GM19468 (cell line): ENCODE measurements around the gene MYH8.

ENCODE experiments used
- ATAC-seq: cut with Tn5 transposase; IDR thresholded peaks from one replicate; pipeline ENCODE4 v1.9.1; 2021; ENCODE audit warnings: mild to moderate bottlenecking, moderate library complexity, moderate number of reproducible peaks; ENCODE audit not compliant: unreplicated experiment; ENCODE audit errors: extremely low read depth

MYH8 gene

DNA sequence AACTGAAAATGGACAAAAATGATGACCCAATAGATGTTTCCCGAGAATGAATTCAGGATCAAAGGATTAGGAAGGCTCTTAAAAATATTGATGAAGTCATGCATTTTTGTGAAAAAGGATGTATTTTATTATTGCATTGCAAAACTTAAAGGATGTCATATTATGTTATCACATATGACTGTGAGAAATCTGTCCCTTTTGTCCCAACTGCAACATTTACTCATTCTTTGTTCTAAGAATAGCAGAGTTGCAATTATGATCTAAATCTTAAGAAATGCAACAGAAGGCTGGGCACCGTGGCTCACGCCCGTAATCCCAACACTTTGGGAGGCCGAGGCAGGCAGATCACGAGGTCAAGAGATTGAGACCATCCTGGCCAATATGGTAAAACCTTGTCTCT lies 35.9 kb downstream of the MYH8 start:
- no peak for ATAC-seq

DNA sequence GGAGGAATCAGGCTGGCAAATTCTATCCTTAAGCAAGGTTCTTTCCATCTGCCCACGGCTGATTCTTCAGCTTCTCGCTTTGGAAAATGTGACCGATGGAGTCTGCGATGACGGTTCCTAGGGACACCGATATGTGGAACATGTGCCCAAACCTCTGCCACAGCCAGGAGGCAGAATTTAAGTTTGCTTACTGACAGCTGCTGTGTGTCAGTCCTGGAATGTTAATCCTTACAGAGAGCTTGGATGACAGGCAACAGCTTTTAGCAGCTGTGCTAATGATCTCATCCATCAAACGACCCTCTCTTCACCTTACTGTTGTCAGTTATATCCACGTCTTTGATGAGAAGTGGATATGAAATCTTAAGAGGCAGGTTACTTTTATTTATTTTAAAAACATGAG lies 37.6 kb downstream of the MYH8 start:
- ATAC-seq = no peak

DNA sequence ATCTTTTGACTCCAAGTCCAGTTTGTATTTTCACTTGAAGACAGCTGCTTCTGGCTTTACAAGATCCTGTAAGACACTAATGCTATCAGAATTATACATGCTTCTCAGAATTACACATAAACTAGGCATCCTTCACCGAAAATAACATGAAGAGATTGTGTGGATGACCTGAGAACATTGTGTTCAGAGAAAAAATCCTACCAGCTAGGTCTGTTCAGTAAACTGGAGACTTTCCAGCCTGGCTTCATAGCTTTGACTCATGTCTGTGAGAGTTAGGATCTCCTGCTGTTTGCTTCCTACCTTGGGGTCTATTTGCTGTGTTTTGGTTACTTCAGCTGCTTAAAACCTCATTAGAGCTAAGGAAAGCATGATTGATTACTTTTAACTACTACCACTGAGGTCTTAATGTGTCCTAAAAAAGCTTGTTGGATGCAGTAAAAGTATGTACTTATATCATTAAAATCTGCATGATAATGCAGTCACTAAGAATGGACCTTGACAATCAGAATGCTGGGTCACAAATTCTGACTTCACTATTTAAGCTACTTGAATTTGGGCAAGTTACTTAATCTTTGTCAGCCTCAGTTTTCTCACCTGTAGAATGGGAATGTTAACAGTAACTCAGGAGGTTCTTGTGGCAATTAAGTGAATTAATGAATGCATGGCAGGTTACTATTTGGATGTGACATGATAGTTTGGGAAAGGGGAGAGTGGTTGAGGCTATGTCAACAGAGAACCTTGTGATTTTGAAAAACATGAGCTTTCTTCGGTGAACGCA lies 40.9 kb downstream of the MYH8 start:
- ATAC-seq = no peak

DNA sequence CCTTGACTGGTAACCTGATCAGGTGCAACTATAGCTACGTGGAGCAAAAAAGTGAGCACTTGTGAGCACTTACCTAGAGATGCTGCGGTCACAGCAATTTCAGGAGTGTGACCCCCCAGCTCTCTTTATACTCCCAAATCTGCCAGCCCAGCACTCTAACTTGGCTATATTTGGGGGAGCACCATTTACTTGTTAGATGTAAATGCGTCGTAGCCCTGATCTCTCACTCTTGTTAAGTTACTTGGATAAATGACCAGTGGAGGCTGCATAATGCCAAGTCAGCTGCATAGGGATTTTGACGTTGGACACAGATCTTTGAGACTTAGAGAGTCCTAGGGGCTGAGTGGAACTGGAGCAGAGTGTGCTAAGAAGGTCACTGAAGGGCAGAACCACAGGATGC lies 48.8 kb downstream of the MYH8 start, which contains the start of gene MYH13:
MYH13 (minus strand) TSS at position 101 of the 400 bp plus-strand sequence. CDS start 8,476 bp downstream, outside the sequence.
- ATAC-seq = no peak

DNA sequence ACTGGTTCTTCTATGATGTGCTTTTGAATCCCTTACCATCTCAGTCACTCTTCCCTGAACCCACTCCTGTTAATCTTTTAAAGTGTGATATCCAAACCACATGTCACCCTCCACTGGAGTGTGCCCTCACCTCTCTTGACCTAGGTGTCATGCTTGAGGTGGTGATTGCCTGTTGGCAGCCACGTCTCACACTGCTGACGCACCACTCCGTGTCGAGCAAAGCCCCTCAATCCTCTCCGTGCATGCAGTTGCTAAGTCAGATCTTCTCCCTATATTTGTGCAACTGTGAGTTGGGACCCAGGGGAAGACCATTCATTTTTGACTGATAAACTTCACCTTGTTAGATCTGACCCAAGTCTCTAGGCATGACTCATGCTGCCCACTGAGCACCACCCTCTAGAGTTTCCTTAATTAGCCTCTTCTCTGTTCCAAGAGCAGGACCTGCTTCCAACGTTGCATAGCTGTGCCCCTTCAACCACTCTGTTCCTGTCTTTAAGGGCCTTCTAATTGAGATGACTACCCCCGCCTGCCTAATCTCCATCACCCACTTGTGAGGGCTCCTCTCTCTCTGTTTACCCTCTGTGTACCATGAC lies 51.6 kb downstream of the MYH8 start:
- ATAC-seq = no peak

DNA sequence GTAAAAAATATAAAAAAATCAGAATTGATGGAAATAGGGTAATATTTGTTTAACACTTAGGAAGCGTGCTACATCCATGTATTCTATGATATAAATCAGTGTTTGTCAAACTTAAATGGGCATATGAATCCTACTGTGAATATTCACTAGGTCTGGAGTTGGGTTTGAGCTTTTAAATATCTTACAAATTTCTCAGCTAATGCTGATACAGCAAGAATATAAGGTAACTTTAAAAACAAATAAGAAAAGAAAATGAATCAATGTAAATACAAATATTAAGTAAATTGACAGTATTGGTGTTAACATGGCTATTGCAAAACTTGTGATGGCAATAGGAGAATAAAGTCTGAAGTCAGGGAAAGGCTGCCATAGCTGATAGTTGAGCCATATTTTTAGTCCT lies 52.5 kb downstream of the MYH8 start:
- ATAC-seq = no peak

DNA sequence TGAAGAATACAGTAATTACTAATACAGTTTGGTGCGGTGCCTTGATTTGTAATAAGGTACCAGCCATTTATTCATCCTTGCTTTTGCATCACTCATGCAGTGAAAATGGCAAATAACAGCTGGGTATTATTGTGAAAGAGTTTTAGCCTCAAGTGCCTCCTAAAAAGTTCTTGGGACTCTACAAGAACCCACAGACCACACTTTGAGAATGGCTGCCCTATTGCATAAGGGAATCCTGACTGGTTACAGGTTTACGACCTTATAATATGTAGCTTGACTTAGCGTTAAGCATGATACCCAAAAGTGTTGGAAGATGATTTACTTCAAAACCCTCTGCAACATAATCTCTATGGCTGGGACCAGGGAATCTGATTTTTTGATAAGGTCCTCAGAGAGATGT lies 53.2 kb downstream of the MYH8 start:
- ATAC-seq = no peak

DNA sequence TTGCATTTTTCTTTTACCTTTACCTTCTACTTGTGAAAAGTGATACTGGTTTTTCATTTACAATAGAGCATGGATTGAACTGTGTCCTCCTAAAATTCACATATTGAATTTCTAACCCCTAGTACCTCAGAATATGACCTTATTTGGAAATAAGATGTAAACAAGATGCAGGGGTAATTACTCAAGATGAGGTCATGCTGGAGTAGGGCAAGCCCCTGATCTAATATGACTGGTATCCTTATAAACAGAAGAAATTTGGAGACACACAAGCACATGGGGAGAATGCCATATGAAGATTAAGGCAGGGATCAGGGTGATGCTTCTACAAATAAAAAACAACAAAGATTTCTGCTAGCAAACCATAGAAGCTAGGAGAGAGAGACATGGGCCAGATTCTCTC lies 61.2 kb downstream of the MYH8 start:
- no peak for ATAC-seq

DNA sequence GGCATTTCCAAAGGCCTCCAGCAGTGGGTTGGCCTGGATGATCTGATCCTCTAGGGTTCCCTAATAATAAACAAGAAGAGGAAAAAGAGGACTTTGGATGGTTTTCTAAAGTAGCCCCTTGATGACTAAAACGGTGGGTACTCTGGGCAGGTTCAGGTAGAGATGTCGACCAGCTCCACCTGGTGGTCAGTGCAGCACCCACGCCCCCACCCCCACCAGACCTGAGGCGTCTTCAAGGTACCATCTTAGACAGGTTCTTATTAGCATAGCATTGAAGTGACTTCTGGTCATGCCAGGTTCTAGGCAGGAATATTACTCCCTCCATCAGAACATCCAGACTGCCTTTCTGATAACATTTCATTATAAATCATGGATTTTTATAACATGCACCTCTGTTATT lies 64.0 kb downstream of the MYH8 start:
- no peak for ATAC-seq

DNA sequence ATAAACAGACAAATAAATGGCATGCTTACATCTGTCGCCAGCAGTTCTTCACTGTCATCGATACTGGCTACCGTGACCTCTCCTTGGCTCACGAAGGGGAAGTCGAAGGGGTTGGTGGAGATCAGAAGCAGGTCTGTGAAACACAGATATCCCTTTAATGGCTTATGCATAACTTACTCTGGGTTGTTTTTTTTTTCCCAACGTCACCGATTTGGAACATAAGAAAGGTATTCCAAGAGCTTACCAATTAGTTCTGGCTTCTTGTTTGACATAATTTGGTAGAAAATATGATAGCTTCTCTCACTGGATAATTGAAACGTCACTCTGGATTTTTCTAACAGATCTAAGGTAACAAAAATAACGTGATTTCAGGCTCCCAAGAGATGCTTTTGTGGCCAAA lies 67.1 kb downstream of the MYH8 start:
- no peak for ATAC-seq

GRCh38 chr17:10352893-10353292 lies 68.9 kb downstream of the MYH8 start:
- no peak for ATAC-seq

DNA sequence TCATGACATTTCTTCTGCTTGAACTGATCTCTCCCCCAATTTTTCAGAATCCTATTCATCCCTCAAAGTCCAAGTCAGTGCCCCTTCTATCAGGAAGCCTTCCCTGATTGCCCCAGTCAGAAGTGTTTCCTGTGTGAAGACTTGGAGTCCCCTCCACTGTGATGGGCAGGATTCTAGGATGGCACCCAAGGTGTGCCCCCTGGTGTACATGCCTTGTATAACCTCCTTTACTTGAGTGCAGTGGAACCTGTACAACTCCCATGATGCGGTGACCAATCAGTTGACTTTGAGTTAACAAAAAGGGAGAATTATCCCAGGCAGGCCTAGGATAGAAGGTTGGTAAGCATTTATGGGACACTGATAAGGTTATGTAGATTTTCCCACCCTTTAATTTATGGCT lies 72.3 kb downstream of the MYH8 start:
- no peak for ATAC-seq

DNA sequence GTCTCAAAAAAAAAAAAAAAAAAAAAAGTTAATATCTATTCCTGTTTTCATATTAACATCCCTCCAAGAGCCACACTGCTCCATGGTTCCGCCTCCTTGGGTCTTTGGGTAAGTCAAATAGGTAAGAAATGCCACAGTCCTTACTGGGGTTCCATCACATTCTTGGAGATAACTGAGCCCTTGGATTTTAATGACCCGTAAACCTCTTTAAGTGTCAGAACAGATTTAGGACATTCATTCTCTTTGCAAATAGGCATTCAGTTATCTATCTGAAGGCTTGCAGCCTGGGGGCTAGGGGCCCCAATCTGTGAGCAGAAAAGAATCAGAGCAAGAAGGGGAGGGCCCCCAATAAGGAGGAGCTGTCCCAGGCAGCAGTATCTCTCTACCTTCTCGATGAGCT lies 76.9 kb downstream of the MYH8 start:
- no peak for ATAC-seq
